ENCODE results near the gene SF3A2.

- TF ChIP-seq TAF1 (IDR thresholded peaks at IDR 0.05; ENCODE audit: low read depth) (no peak), REST (IDR thresholded peaks at IDR 0.05; ENCODE audit: low read depth) (no peak), USF1 (IDR thresholded peaks at IDR 0.05) (no peak), EP300 (IDR thresholded peaks at IDR 0.05; ENCODE audit: borderline replicate concordance) (no peak), FOXM1 (IDR thresholded peaks at IDR 0.05; ENCODE audit: borderline replicate concordance, low read depth) (no peak), MAX (IDR thresholded peaks at IDR 0.05) (no peak), CEBPB (IDR thresholded peaks at IDR 0.05) (no peak)
Observed at GRCh38 chr19:2199215-2199614, 37.4 kb upstream of the SF3A2 start.

All from Ishikawa (cell line).